ENCODE data around the gene JAKMIP1. TPM values are rescaled to one million over a fixed set of nuclear protein-coding genes. Genes with fewer than 3 reads are reported as not detected.

Gene JAKMIP1
- total RNA-seq, 2 donors from 2014 or later = 0.78 to 1.3 TPM

- ATAC-seq (no peak), DNase-seq (no peak)
- Histone ChIP-seq H3K36me3 (replicated peaks in 1 of 2; ENCODE audit: insufficient read depth in 1 of 2, low read depth in 2 of 2) (no peaks in the 10 kb centered on the region), H3K27me3 (no peaks in the 10 kb centered on the region), H3K4me1 (no peaks in the 10 kb centered on the region), H3K9me3 (no peaks in the 10 kb centered on the region), H3K27ac (no peak overlapping the region), H3K4me3 (no peak overlapping the region)
- WGBS, 2 donors = 83 to 84% methylated on average over 6 of the region's 6 CpGs
- intact Hi-C loops (cut with DNase I) = no loop called here
- TF ChIP-seq POLR2A (IDR thresholded peaks at IDR 0.05) (no peak), CTCF (IDR thresholded peaks at IDR 0.05) (no peak)
These were observed 34.6 kb downstream of the JAKMIP1 start for GRCh38 chr4:6165766-6166165.

GRCh38 chr4:6162885-6163284 lies 37.5 kb downstream of the JAKMIP1 start:
- 76 to 80% methylated on average over 5 to 6 of the region's 6 CpGs for WGBS, 2 donors
- Histone ChIP-seq H3K4me1 (no peaks in the 10 kb centered on the region), H3K27me3 (no peaks in the 10 kb centered on the region), H3K9me3 (no peaks in the 10 kb centered on the region), H3K27ac (no peak overlapping the region), H3K36me3 (replicated peaks in 1 of 2; ENCODE audit: insufficient read depth in 1 of 2, low read depth in 2 of 2) (no peaks in the 10 kb centered on the region), H3K4me3 (no peak overlapping the region)
- no peak for TF ChIP-seq POLR2A (IDR thresholded peaks at IDR 0.05)
- no peak for TF ChIP-seq CTCF (IDR thresholded peaks at IDR 0.05)
- intact Hi-C loops (cut with DNase I) = no loop called here
- no peak for ATAC-seq
- no peak for DNase-seq

- Histone ChIP-seq H3K4me1 (no peaks in the 10 kb centered on the region), H3K36me3 (replicated peaks in 1 of 2; ENCODE audit: insufficient read depth in 1 of 2, low read depth in 2 of 2) (no peaks in the 10 kb centered on the region), H3K9me3 (no peaks in the 10 kb centered on the region), H3K4me3 (no peak overlapping the region), H3K27ac (no peak overlapping the region), H3K27me3 (no peaks in the 10 kb centered on the region)
- 57 to 68% methylated on average over 6 to 10 of the region's 10 CpGs for WGBS, 2 donors
- intact Hi-C loops (cut with DNase I) = no loop called here
- ATAC-seq = no peak
- no peak for TF ChIP-seq POLR2A (IDR thresholded peaks at IDR 0.05)
- no peak for TF ChIP-seq CTCF (IDR thresholded peaks at IDR 0.05)
- no peak for DNase-seq
These were observed 38.4 kb downstream of the JAKMIP1 start for GRCh38 chr4:6161921-6162464.

- intact Hi-C loops (cut with DNase I) = no loop called here
- no peak overlapping the region for H3K4me3 ChIP-seq
- no peaks in the 10 kb centered on the region for H3K36me3 ChIP-seq (replicated peaks in 1 of 2; ENCODE audit: insufficient read depth in 1 of 2, low read depth in 2 of 2)
- no peaks in the 10 kb centered on the region for H3K9me3 ChIP-seq
- no peaks in the 10 kb centered on the region for H3K4me1 ChIP-seq
- H3K27me3 ChIP-seq = no peaks in the 10 kb centered on the region
- 79 to 83% methylated on average over 12 of the region's 12 CpGs for WGBS, 2 donors
- ATAC-seq (no peak), DNase-seq (no peak)
- H3K27ac ChIP-seq = no peak overlapping the region
- TF ChIP-seq POLR2A (IDR thresholded peaks at IDR 0.05) (no peak), CTCF (IDR thresholded peaks at IDR 0.05) (no peak)
These were observed 39.8 kb downstream of the JAKMIP1 start for GRCh38 chr4:6160536-6160935.

- ATAC-seq = no peak
- TF ChIP-seq POLR2A (IDR thresholded peaks at IDR 0.05) (no peak), CTCF (IDR thresholded peaks at IDR 0.05) (no peak)
- no peak for DNase-seq
- WGBS, 2 donors = 63 to 70% methylated on average over 9 of the region's 9 CpGs
- Histone ChIP-seq H3K27ac (no peak overlapping the region), H3K36me3 (replicated peaks in 1 of 2; ENCODE audit: insufficient read depth in 1 of 2, low read depth in 2 of 2) (no peaks in the 10 kb centered on the region), H3K27me3 (no peaks in the 10 kb centered on the region), H3K9me3 (no peaks in the 10 kb centered on the region), H3K4me1 (no peaks in the 10 kb centered on the region), H3K4me3 (no peak overlapping the region)
- intact Hi-C loops (cut with DNase I) = no loop called here
These were observed 42.4 kb downstream of the JAKMIP1 start for GRCh38 chr4:6157926-6158325.

All from body of pancreas (tissue), 4 donors.